DMS53 treated with DMSO at 0.1 percent for 48 hours (cell line): ENCODE measurements around the gene ZBTB11.
A peak's percentile ranks its signal among the peaks of the same experiment; 100 is the strongest.
"Not testable (repeated sequence)": the region's sequence is repeated elsewhere in the genome, so short reads cannot be mapped to it uniquely, and the experiment has no call there.

ENCODE experiments used
- DNase-seq: peaks from one replicate; lab custom pipeline; 2025; ENCODE audit not compliant: unreplicated experiment; lab: John Stamatoyannopoulos, UW

ZBTB11 gene

GRCh38 chr3:101676765-101677435 lies at the start of gene ZBTB11:
TSS of gene ZBTB11 (minus strand) at chr3:101677132. CDS start at chr3:101676914, 218 bp downstream.
- no peak for DNase-seq

DNA sequence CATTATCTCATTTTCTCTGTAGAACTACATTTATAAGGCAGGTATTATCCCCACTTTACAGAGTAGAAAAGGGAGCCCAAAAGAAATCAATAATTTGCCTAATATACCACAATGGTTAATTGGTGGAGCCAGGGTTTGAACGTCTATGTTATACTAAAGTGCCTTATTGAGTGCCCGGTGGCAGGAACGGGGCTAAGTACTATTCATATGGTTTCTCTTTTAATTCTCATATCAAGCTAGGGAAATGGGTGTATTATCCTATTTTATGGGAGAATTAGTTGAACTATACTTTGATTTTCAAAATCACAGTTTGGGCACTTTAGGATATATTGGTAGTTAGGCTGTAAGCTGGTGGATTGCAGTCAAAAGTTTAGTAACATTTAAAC lies 49.0 kb upstream of the ZBTB11 start:
- no peak for DNase-seq

- DNase-seq: no peak
Measured at GRCh38 chr3:101725194-101725889, 48.4 kb upstream of the ZBTB11 start.

DNA sequence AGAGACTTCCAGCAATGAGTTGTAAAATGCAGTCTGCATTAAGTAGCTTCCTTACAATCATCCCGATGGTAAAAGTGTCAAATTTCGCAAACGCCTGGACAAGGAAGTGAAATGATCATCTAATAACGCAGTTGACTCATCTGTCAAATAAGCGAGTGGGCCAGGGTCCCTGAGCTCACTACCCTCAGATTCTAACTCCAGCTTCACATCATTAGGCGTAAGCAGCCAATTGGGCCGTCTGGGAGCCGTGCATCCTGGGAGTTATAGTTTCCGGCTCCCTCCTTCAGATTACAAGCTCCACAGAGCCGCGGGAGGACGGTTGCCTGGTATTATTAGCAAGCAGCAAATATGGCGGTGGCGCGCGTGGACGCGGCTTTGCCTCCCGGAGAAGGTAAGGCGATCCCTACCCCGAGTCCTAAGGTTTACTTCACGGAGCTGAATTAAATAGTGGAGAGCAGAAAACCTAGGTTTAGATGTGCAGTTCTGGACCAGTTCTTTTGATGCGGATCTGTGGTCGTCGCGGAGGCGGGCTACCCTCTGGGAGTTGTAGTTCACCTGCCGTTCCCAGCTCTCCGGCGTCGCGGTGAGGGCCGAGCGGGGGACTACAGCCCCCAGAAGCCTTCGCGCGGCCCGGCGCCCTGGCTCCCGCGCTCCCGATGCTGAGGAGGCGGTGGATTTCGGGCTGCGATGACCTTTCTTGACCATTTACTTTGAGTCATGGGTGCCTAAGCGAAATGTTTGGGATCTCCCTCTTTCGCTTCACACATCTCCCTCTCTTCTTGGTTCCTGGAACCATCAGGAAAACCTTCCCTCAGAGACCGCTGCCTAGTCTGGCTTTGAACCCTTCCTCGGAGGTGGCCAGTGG lies 47.6 kb upstream of the ZBTB11 start, which contains the start of gene CEP97:
Gene CEP97 (plus strand): TSS at position 286 of the 865 bp plus-strand sequence. CDS start 63 bp downstream, at position 349.
- DNase-seq: peak; percentile 87

- DNase-seq: no peak
Measured at GRCh38 chr3:101722394-101723173, 45.7 kb upstream of the ZBTB11 start.

DNA sequence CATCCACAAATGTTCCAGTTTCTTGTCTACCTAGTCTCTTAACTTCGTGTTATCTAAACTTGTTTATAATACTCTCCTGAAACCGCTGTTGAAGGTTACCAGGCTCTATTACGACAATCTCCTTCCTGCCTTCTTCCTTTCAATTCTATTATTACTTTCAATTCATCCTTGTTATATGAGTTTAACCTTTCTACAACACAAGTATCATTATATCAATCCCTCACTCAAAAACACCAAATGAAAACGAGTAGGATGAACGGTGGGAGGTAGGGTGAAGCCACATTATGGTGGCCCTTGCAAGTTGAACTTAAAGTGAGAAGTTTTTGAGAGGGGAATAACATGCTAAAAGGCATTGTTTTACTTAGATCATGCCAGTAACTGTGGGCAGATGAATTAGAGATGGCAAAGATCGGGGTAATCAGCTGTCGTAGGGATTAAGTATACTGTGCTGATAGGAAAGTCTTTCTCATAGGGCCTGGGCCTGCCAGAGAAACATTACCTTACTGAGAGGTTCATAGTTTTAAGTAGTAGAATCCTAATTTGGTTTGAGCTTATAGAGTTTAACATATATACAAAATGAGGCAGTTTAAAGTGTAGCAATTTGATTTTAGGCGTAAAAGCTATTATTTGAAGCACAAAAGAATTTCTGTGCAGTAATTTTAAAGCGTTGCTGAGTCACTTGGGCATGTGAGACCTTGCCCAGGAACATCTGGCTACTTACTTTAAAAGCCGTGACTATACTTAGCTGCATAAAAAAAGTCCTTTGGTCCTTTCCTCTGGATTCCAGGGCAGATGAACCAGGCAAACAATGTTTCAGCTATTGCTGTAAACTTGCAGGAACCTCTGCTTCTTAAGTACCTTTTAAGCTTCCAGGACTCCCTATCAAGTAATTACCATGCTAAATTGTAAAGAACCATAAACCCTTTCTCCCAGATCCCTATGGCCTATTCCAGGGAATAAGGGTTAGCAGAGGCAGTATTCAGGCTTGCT lies 44.2 kb upstream of the ZBTB11 start:
- DNase-seq: no peak

DNA sequence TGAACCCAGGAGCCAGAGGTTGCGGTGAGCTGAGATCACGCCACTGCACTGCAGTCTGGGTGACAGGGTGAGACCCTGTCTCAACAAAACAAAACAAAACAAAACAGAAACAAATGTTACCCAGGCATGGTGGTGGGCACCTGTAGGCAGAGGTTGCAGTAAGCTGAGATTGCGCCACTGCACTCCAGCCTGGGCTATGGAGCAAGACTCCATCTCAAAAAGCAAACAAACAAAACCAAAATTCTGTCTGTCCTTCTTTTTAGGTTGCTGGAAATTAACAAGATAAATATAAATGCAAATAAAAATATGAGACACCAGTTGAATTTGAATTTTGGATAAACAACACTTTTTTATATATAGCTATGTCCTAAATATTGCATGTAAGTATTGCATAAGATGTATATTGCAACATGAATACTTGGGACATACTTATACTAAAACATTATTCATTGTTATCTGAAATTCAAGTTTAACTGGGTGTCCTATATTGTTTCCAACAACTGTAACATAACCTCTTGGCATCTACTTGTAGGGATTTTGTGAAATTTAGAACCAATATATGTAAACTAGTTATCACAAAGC lies 42.8 kb upstream of the ZBTB11 start:
- no peak for DNase-seq

GRCh38 chr3:101718455-101718854 lies 41.5 kb upstream of the ZBTB11 start:
- DNase-seq: no peak

DNA sequence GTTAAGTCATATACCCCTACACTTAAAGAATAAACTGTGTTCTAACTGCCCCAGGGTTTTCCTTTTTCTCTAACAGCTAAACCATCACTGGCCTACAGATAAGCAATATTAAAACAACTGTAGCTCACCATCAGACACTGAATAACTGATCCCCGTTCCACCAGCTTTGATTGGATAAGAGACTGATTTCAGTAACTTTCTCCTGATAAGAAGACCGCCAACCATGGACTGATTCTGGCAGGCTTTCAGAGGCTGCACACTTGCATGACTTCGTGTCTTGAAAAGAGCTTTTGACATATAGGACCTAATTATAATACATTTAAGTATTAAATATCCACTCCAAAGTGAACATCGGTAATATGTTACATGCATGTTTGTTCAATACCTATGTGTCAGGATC lies 32.2 kb upstream of the ZBTB11 start:
- no peak for DNase-seq

DNA sequence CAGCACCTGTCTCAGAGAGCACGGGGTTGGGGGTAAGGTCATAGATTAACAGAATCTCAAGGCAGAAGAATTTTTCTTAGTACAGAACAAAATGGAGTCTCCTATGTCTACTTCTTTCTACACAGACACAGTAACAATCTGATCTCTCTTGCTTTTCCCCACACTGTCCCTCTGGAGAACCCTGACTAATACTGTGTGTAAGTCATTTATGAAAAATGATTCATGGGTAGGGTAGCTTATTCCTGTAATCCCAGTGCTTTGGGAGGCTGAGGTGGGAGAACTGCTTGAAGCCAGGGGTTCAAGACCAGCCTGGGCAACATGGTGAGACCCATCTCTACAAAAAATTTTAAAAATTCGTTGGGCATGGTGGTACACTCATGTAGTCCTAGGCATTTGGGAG lies 27.7 kb upstream of the ZBTB11 start:
- not testable (repeated sequence) for DNase-seq

DNA sequence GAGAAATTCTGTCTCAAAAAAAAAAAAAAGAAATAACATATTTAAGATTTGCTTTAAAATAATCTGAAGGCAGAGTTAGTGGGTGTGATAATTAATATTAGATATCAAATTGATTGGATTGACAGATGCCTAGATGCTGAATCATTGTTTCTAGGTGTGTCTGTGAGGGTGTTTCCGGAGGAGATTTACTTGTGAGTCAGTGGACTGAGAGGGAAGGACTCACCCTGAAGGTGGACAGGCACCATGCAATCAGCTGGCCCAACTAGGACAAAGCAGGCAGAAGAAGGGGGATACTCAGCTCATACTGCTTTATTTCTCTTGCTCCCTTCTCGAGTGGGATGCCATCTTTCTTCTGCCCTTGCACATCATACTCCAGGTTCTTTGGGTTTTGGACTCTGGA lies 26.2 kb upstream of the ZBTB11 start:
- no peak for DNase-seq

DNA sequence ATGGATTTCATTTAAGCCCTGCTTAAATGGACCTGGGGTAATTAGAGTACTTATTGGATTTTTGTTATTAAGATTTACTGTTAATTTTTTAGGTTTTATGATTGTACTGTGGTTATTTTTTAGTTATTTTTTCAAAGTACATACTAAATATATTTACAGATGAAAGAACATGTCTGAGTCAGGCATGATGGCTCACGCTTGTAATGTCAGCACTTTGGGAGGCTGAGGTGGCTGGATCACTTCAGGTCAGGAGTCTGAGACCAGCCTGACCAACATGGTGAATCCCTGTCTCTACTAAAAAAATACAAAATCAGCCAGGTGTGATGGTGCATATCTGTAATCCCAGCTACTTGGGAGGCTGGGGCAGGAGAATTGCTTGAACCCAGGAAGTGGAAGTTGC lies 25.8 kb upstream of the ZBTB11 start:
- DNase-seq: no peak

- no peak for DNase-seq
Measured at GRCh38 chr3:101701696-101702634, 25.0 kb upstream of the ZBTB11 start.

DNA sequence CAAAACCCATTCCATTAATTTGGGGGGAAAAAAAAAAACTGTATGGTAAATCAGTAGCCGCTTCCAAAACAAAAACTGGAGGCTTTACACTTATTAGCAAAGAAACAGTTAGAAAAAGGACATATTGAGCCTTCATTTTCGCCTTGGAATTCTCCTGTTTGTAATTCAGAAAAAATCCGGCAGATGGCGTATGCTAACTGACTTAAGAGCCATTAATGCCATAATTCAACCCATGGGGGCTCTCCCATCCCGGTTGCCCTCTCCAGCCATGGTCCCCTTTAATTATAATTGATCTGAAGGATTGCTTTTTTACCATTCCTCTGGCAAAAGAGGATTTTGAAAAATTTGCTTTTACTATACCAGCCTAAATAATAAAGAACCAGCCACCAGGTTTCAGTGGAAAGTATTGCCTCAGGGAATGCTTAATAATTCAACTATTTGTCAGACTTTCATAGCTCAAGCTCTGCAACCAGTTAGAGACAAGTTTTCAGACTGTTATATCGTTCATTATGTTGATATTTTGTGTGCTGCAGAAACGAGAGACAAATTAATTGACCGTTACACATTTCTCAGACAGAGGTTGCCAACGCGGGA lies 18.9 kb upstream of the ZBTB11 start:
- no peak for DNase-seq

GRCh38 chr3:101694836-101695235 lies 17.9 kb upstream of the ZBTB11 start:
- DNase-seq: not testable (repeated sequence)

DNA sequence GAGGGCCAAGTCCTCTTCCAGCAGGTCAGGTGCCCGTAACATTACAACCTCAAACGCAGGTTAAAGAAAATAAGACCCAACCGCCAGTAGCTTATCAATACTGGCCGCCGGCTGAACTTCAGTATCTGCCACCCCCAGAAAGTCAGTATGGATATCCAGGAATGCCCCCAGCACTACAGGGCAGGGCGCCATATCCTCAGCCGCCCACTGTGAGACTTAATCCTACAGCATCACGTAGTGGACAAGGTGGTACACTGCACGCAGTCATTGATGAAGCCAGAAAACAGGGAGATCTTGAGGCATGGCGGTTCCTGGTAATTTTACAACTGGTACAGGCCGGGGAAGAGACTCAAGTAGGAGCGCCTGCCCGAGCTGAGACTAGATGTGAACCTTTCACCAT lies 16.6 kb upstream of the ZBTB11 start:
- DNase-seq: not testable (repeated sequence)

- not testable (repeated sequence) for DNase-seq
Measured at GRCh38 chr3:101691685-101692671, 15.0 kb upstream of the ZBTB11 start.
